H9 (cell line): ENCODE results near the gene CYP26A1. TPM values are rescaled to one million over a fixed set of nuclear protein-coding genes. Genes with fewer than 3 reads are reported as not detected.

ENCODE experiments used
- DNase-seq: peaks from one replicate; pipeline ENCODE4 v3.0.0-alpha.2; 2017
- H2AFZ ChIP-seq: one replicate; pipeline ENCODE4 v1.6.1; 2013; ENCODE audit warnings: mild to moderate bottlenecking, low read length, control low read depth, moderate library complexity
- H2AK5ac ChIP-seq: 2 replicates; pipeline ENCODE4 v1.6.1; 2013; ENCODE audit warnings: low read length, control low read depth, mixed read lengths; ENCODE audit not compliant: insufficient read length
- H2BK120ac ChIP-seq: one replicate; pipeline ENCODE4 v1.6.1; 2013; ENCODE audit warnings: low read depth, mild to moderate bottlenecking, low read length, control low read depth, inconsistent platforms; ENCODE audit not compliant: poor library complexity, severe bottlenecking
- H2BK12ac ChIP-seq: 2 replicates; pipeline ENCODE4 v1.6.1; 2013; ENCODE audit warnings: low read length, control low read depth, mixed read lengths, low read depth; ENCODE audit not compliant: insufficient read length
- H2BK15ac ChIP-seq: 2 replicates; pipeline ENCODE4 v1.6.1; 2013; ENCODE audit warnings: low read depth, low read length, control low read depth
- H2BK20ac ChIP-seq: one replicate; pipeline ENCODE4 v1.6.1; 2013; ENCODE audit warnings: low read depth, mild to moderate bottlenecking, low read length, control low read depth, inconsistent platforms; ENCODE audit not compliant: poor library complexity, severe bottlenecking
- H2BK5ac ChIP-seq: 2 replicates; pipeline ENCODE4 v1.6.1; 2013; ENCODE audit warnings: low read length, control low read depth, mixed read lengths; ENCODE audit not compliant: insufficient read length
- H3K14ac ChIP-seq: 2 replicates; pipeline ENCODE4 v1.6.1; 2013; ENCODE audit warnings: low read length, control low read depth; ENCODE audit not compliant: insufficient read depth
- H3K18ac ChIP-seq: 2 replicates; pipeline ENCODE4 v1.6.1; 2013; ENCODE audit warnings: low read depth, mild to moderate bottlenecking, mixed read lengths, low read length, control low read depth; ENCODE audit not compliant: insufficient read length
- H3K23ac ChIP-seq: 2 replicates; pipeline ENCODE4 v1.6.1; 2013; ENCODE audit warnings: low read length, control low read depth, mixed read lengths, low read depth; ENCODE audit not compliant: insufficient read length
- H3K23me2 ChIP-seq: 2 replicates; pipeline ENCODE4 v1.6.1; 2013; ENCODE audit warnings: low read depth, mild to moderate bottlenecking, mixed read lengths, low read length, control low read depth; ENCODE audit not compliant: insufficient read length, poor library complexity, severe bottlenecking
- H3K27ac ChIP-seq: 2 replicates; pipeline ENCODE4 v1.5.1; 2013; ENCODE audit warnings: low read length, control low read depth, mixed read lengths, low read depth; ENCODE audit not compliant: insufficient read length
- H3K27me3 ChIP-seq: 2 replicates; pipeline ENCODE4 v1.6.1; 2013; ENCODE audit warnings: low read length, control low read depth, inconsistent platforms; ENCODE audit not compliant: insufficient read depth
- H3K4ac ChIP-seq: 2 replicates; pipeline ENCODE4 v1.6.1; 2013; ENCODE audit warnings: low read depth, mild to moderate bottlenecking, control low read depth, inconsistent platforms, low read length, moderate library complexity
- H3K4me1 ChIP-seq: 2 replicates; pipeline ENCODE4 v1.6.1; 2013; ENCODE audit warnings: low read length, control low read depth, inconsistent platforms; ENCODE audit not compliant: insufficient read depth
- H3K4me2 ChIP-seq: 2 replicates; pipeline ENCODE4 v1.6.1; 2013; ENCODE audit warnings: low read length, control low read depth, mixed read lengths; ENCODE audit not compliant: insufficient read length, insufficient read depth
- H3K56ac ChIP-seq: 2 replicates; pipeline ENCODE4 v1.6.1; 2013; ENCODE audit warnings: low read depth, mild to moderate bottlenecking, mixed read lengths, low read length, control low read depth; ENCODE audit not compliant: insufficient read length
- H3K79me1 ChIP-seq: 2 replicates; pipeline ENCODE4 v1.6.1; 2013; ENCODE audit warnings: low read depth, mild to moderate bottlenecking, moderate library complexity, low read length, control low read depth, inconsistent platforms; ENCODE audit not compliant: insufficient read depth, poor library complexity, severe bottlenecking
- H3K79me2 ChIP-seq: 2 replicates; pipeline ENCODE4 v1.6.1; 2013; ENCODE audit warnings: low read length, control low read depth, inconsistent platforms; ENCODE audit not compliant: insufficient read depth
- H3K9ac ChIP-seq: 2 replicates; pipeline ENCODE4 v1.6.1; 2013; ENCODE audit warnings: low read length, control low read depth, mixed read lengths; ENCODE audit not compliant: insufficient read length; ENCODE audit errors: extremely low read depth
- H3K9me3 ChIP-seq: one replicate; pipeline ENCODE4 v1.6.1; 2013; ENCODE audit warnings: low read depth, low read length, inconsistent platforms; ENCODE audit not compliant: control insufficient read depth
- H3T11ph ChIP-seq: one replicate; pipeline ENCODE4 v1.6.1; 2013; ENCODE audit warnings: mild to moderate bottlenecking, low read length, control low read depth, inconsistent platforms
- H4K20me1 ChIP-seq: one replicate; pipeline ENCODE4 v1.6.1; 2013; ENCODE audit not compliant: control insufficient read depth, insufficient read length, insufficient read depth
- H4K5ac ChIP-seq: 2 replicates; pipeline ENCODE4 v1.6.1; 2013; ENCODE audit warnings: low read depth, mild to moderate bottlenecking, mixed read lengths, low read length, control low read depth; ENCODE audit not compliant: insufficient read length
- H4K8ac ChIP-seq: replicated peaks from 2 replicates; pipeline ENCODE4 v1.6.1; 2013; ENCODE audit warnings: low read length, control low read depth, mixed read lengths, low read depth; ENCODE audit not compliant: insufficient read length
- H4K91ac ChIP-seq: 2 replicates; pipeline ENCODE4 v1.6.1; 2013; ENCODE audit warnings: low read depth, mild to moderate bottlenecking, moderate library complexity, mixed read lengths, low read length, control low read depth; ENCODE audit not compliant: insufficient read length
- H3K27ac Mint-ChIP-seq, 3 experiments: 2 replicates in 2 of 3; 3 replicates in 1 of 3; pipeline ENCODE4 v1.8.0; 2020 to 2021; ENCODE audit warnings: mixed read lengths in 3 of 3, mild to moderate bottlenecking in 1 of 3, moderate library complexity in 1 of 3
- H3K27me3 Mint-ChIP-seq: 2 replicates; pipeline ENCODE4 v1.8.0; 2021; ENCODE audit warnings: low read depth, mild to moderate bottlenecking, moderate library complexity, mixed read lengths
- H3K36me3 Mint-ChIP-seq, 3 experiments: 2 replicates in 2 of 3; 3 replicates in 1 of 3; pipeline ENCODE4 v1.8.0; 2020 to 2021; ENCODE audit warnings: low read depth in 3 of 3, mixed read lengths in 3 of 3; ENCODE audit not compliant: insufficient read depth in 1 of 3
- H3K4me1 Mint-ChIP-seq, 2 experiments: 2 replicates each; pipeline ENCODE4 v1.8.0; 2020; ENCODE audit warnings: mixed read lengths in 2 of 2
- H3K4me3 Mint-ChIP-seq, 2 experiments: 2 replicates in 1 of 2; 3 replicates in 1 of 2; pipeline ENCODE4 v1.8.0; 2020 to 2021; ENCODE audit warnings: mild to moderate bottlenecking in 2 of 2, mixed read lengths in 2 of 2, moderate library complexity in 1 of 2
- H3K9me3 Mint-ChIP-seq, 2 experiments: 2 replicates in 1 of 2; 3 replicates in 1 of 2; pipeline ENCODE4 v1.8.0; 2020; ENCODE audit warnings: mild to moderate bottlenecking in 2 of 2, mixed read lengths in 2 of 2, moderate library complexity in 1 of 2
- WGBS: extraction: QIAGEN DNeasy Blood & Tissue Kit; methylation state at CpG from one replicate; pipeline ENCODE4 v1.1.7; 2013; ENCODE audit warnings: missing lambda C conversion rate, low lambda C conversion rate, mixed read lengths; ENCODE audit not compliant: insufficient read length; ENCODE audit errors: extremely low coverage; 5-methylcytosine and 5-hydroxymethylcytosine counted together
- total RNA-seq: library from RNA; stranded (reverse); gene quantifications from 2 replicates; pipeline ENCODE4 v1.2.1, GENCODE V29; 2021
- TF ChIP-seq, protein P1 (sequence below): fragments of 200-600 bp; sonication (generic); conservative IDR thresholded peaks from 3 replicates; pipeline ENCODE4 v1.8.0; 2021; ENCODE audit warnings: antibody characterized with exemption, mild to moderate bottlenecking

Gene CYP26A1
- total RNA-seq, 1 experiment from 2014 or later: 72.1 TPM

DNA sequence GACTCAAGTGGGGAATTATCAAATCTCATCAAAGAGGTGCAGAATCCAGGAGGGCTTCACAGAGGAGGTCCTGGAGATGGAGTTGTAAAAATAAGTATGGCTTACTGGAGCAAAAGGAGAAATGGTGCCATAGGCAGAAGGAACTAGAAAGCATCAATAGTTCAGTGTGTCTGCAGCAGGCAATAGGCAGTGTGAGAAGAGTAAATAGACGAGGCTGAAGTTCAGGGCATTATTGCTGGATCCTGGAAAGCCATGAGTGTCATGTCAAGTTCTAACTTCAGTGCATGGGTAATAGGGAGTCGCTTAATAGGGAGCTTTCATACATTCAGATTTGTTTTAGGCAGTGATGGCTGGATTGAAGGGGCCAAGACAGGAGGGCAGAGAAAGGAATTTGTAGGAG is 39.3 kb downstream of the CYP26A1 start:
- Histone ChIP-seq H4K20me1 (no peaks in the 10 kb centered on the region), H3K4me2 (no peak overlapping the region), H2AFZ (no peak overlapping the region), H3K14ac (no peak overlapping the region), H3K4ac (no peak overlapping the region), H3K9me3 (no peaks in the 10 kb centered on the region), H3K56ac (no peak overlapping the region), H2BK12ac (no peak overlapping the region), H3K79me1 (no peaks in the 10 kb centered on the region), H3K27me3 (no peaks in the 10 kb centered on the region), H3T11ph (no peak overlapping the region), H3K18ac (no peak overlapping the region), H4K8ac (no peak overlapping the region), H3K4me1 (no peaks in the 10 kb centered on the region), H2AK5ac (no peak overlapping the region), H4K91ac (no peak overlapping the region), H2BK120ac (no peak overlapping the region), H3K9ac (no peak overlapping the region), H3K79me2 (no peaks in the 10 kb centered on the region), H2BK15ac (no peak overlapping the region), H3K23ac (no peak overlapping the region), H3K27ac (no peak overlapping the region), H3K23me2 (no peaks in the 10 kb centered on the region), H2BK20ac (no peak overlapping the region), H4K5ac (no peak overlapping the region), H2BK5ac (no peak overlapping the region)
- H3K4me1 Mint-ChIP-seq: peaks cover 9 to 12% of the 10 kb centered on the region in 2 experiments
- H3K27me3 Mint-ChIP-seq: peaks cover 8% of the 10 kb centered on the region; the same call in 1 of the 2 replicates
- no CpG with 5 or more reads among the region's 2 CpGs for WGBS
- no peak for DNase-seq
- H3K9me3 Mint-ChIP-seq: peaks cover 3 to 7% of the 10 kb centered on the region in 2 experiments
- TF ChIP-seq, protein P1, sequence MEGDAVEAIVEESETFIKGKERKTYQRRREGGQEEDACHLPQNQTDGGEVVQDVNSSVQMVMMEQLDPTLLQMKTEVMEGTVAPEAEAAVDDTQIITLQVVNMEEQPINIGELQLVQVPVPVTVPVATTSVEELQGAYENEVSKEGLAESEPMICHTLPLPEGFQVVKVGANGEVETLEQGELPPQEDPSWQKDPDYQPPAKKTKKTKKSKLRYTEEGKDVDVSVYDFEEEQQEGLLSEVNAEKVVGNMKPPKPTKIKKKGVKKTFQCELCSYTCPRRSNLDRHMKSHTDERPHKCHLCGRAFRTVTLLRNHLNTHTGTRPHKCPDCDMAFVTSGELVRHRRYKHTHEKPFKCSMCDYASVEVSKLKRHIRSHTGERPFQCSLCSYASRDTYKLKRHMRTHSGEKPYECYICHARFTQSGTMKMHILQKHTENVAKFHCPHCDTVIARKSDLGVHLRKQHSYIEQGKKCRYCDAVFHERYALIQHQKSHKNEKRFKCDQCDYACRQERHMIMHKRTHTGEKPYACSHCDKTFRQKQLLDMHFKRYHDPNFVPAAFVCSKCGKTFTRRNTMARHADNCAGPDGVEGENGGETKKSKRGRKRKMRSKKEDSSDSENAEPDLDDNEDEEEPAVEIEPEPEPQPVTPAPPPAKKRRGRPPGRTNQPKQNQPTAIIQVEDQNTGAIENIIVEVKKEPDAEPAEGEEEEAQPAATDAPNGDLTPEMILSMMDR: no peak
- peaks cover 0 to 5% (median 4%) of the 10 kb centered on the region in 3 experiments; a peak in 4 of 7 replicates for H3K36me3 Mint-ChIP-seq
- no peak overlapping the region for H3K27ac Mint-ChIP-seq
- no peak overlapping the region for H3K4me3 Mint-ChIP-seq
